BE2C (cell line): Measurements from ENCODE around the gene DNAH3.
"Not testable (repeated sequence)": the region's sequence is repeated elsewhere in the genome, so short reads cannot be mapped to it uniquely, and the experiment has no call there.

Source experiments
- DNase-seq: peaks from one replicate; pipeline ENCODE4 v3.0.0-alpha.2; 2020
- H3K27me3 ChIP-seq: fragments of 250-450 bp; sonication (Bioruptor Pico); 2 replicates; pipeline ENCODE4 v1.5.1; 2020; ENCODE audit warnings: mild to moderate bottlenecking
- H3K36me3 ChIP-seq: fragments of 250-450 bp; sonication (Bioruptor Pico); 2 replicates; pipeline ENCODE4 v1.5.1; 2020; ENCODE audit warnings: mild to moderate bottlenecking
- H3K4me1 ChIP-seq: fragments of 250-450 bp; sonication (Bioruptor Pico); 2 replicates; pipeline ENCODE4 v1.5.1; 2020
- H3K4me3 ChIP-seq: 2 replicates; pipeline ENCODE4 v1.5.1; 2011; ENCODE audit warnings: low read depth, low read length
- H3K9me3 ChIP-seq: fragments of 250-450 bp; sonication (Bioruptor Pico); 2 replicates; pipeline ENCODE4 v1.5.1; 2020
- TF ChIP-seq, protein P1 (sequence below): IDR thresholded peaks from 2 replicates; pipeline ENCODE4 v1.5.1; 2012; ENCODE audit warnings: mild to moderate bottlenecking, low read depth, low read length

Gene DNAH3

GRCh38 chr16:21184834-21185233 lies 34.2 kb upstream of the DNAH3 start:
- no peaks in the 10 kb centered on the region for H3K36me3 ChIP-seq
- TF ChIP-seq, protein P1, sequence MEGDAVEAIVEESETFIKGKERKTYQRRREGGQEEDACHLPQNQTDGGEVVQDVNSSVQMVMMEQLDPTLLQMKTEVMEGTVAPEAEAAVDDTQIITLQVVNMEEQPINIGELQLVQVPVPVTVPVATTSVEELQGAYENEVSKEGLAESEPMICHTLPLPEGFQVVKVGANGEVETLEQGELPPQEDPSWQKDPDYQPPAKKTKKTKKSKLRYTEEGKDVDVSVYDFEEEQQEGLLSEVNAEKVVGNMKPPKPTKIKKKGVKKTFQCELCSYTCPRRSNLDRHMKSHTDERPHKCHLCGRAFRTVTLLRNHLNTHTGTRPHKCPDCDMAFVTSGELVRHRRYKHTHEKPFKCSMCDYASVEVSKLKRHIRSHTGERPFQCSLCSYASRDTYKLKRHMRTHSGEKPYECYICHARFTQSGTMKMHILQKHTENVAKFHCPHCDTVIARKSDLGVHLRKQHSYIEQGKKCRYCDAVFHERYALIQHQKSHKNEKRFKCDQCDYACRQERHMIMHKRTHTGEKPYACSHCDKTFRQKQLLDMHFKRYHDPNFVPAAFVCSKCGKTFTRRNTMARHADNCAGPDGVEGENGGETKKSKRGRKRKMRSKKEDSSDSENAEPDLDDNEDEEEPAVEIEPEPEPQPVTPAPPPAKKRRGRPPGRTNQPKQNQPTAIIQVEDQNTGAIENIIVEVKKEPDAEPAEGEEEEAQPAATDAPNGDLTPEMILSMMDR = no peak
- no peak for DNase-seq

DNA sequence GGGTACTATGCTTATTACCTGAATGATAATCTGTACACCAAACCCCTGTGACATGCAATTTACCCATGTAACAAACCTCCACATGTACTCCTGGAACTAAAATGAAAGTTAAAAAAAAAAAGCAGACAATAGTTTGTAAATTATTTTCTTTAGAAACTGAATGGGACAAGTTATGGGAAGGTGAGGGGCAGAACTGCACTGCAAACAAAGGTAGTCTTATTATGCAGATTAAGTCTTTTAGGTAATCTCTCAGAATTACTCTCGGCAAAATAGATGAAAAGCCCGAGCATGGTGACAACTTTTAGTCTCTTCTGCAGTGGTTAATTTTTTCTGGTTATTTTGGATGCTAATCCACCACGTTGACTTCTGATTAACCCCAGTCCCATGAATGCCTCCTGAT lies 33.3 kb upstream of the DNAH3 start:
- Histone ChIP-seq H3K4me1 (no peaks in the 10 kb centered on the region), H3K27me3 (no peaks in the 10 kb centered on the region; the same call in 1 of the 2 replicates), H3K36me3 (no peaks in the 10 kb centered on the region), H3K9me3 (no peaks in the 10 kb centered on the region), H3K4me3 (no peak overlapping the region)
- DNase-seq = no peak
- TF ChIP-seq, protein P1 = no peak

More at GRCh38 chr16:21184834-21185233, 34.2 kb upstream of the DNAH3 start:
- no peaks in the 10 kb centered on the region; the same call in 1 of the 2 replicates for H3K27me3 ChIP-seq
- H3K9me3 ChIP-seq = no peaks in the 10 kb centered on the region
- H3K4me3 ChIP-seq = no peak overlapping the region
- H3K4me1 ChIP-seq = no peaks in the 10 kb centered on the region

DNA sequence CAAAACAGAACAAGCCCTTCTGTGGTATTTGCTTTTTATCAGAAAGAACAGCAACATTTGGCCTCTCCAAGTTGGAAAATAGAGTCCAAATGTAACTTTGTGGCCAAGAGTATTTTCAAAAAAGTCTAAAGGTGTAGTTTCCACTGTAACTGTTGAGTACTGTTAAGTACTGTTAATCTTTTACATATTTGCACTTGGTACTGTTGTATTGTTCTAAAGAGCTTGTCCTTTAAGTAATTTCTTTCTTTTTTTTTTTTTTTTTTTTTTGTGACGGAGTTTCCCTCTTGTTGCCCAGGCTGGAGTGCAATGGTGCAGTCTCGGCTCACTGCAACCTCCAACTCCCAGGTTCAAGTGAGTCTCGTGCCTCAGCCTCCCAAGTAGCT lies 29.3 kb upstream of the DNAH3 start:
- H3K9me3 ChIP-seq = no peaks in the 10 kb centered on the region
- H3K36me3 ChIP-seq = no peaks in the 10 kb centered on the region
- H3K4me3 ChIP-seq = no peak overlapping the region
- no peaks in the 10 kb centered on the region; the same call in 1 of the 2 replicates for H3K27me3 ChIP-seq
- no peaks in the 10 kb centered on the region for H3K4me1 ChIP-seq
- DNase-seq = no peak
- TF ChIP-seq, protein P1 = no peak

DNA sequence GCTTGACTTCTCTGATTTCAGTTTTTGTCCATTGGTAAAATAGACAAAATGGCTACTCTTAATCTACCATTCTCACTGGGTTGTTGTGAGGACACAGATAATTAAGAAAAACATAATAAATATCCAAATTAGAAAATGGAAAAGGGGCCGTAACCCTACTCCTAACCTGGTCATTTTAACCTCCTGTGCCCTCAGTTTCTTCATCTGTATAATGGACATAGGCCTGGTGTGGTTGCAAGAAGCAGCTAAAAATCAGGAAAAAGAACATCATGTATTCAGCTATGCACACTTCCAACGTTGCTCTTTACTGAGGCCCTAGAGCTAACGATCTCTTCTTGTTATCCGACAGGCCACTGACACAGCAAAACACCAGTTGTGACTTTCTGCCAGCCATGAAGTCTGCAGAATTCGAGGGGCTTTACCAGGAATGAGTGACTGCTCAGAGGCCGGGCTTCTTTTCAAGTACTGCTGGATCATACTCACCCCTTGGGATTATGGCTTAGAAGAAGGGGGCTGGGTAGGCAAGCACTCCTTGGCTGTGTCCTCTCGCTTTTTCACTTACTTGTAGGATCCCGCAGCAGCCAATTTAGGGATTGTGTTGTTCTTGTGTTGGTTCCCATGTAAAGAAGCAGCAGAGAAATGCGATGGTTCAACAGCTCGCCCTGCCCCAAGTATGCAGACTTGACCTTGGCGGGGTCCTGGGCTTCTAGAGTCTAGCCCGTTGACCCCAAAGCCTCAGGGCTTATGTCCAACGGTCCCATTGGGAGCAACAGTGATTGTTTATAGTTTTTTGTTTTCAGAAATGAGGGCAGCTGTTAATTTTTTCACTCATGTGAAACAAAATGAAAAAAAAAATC lies 28.7 kb upstream of the DNAH3 start:
- H3K36me3 ChIP-seq = no peaks in the 10 kb centered on the region
- TF ChIP-seq, protein P1 = no peak
- no peak overlapping the region for H3K4me3 ChIP-seq
- DNase-seq = no peak
- H3K27me3 ChIP-seq = no peaks in the 10 kb centered on the region
- no peaks in the 10 kb centered on the region for H3K9me3 ChIP-seq
- H3K4me1 ChIP-seq = no peaks in the 10 kb centered on the region

GRCh38 chr16:21175397-21175796 lies 24.8 kb upstream of the DNAH3 start:
- Histone ChIP-seq H3K9me3 (no peaks in the 10 kb centered on the region), H3K36me3 (no peaks in the 10 kb centered on the region), H3K4me1 (no peaks in the 10 kb centered on the region), H3K4me3 (no peak overlapping the region), H3K27me3 (no peaks in the 10 kb centered on the region)
- TF ChIP-seq, protein P1 = no peak
- no peak for DNase-seq

- Histone ChIP-seq H3K4me3 (no peak overlapping the region), H3K4me1 (no peaks in the 10 kb centered on the region), H3K36me3 (no peaks in the 10 kb centered on the region), H3K27me3 (no peaks in the 10 kb centered on the region), H3K9me3 (no peaks in the 10 kb centered on the region)
- no peak for DNase-seq
- TF ChIP-seq, protein P1 = no peak
Measured at GRCh38 chr16:21172650-21173049, 22.0 kb upstream of the DNAH3 start.

GRCh38 chr16:21170116-21170515 lies 19.5 kb upstream of the DNAH3 start:
- H3K4me3 ChIP-seq, H3K9me3 ChIP-seq, H3K27me3 ChIP-seq, H3K4me1 ChIP-seq, DNase-seq, H3K36me3 ChIP-seq: not testable (repeated sequence)
